GM12878 (cell line): ENCODE results near the gene MAST3. TPM values are rescaled to one million over a fixed set of nuclear protein-coding genes. Genes with fewer than 3 reads are reported as not detected.

Experiments
- ATAC-seq: fragments of 200-7000 bp; cut with Tn5 transposase; 3 replicates; pipeline ENCODE4 v1.9.1; 2020; ENCODE audit warnings: mild to moderate bottlenecking, moderate library complexity
- BruUV-seq: library from RNA; stranded (reverse); fragments of 400-500 nt; replicated peaks from 2 replicates; lab custom pipeline; 2021; lab: Mats Ljungman, UMichigan
- CTCF ChIA-PET: fragments of 300-600 bp; sonication (Branson Sonifier 250); formaldehyde crosslinking; extraction: SDS; loops from one replicate; lab custom pipeline; 2021; ENCODE audit warnings: inconsistent platforms; lab: Yijun Ruan, JAX
- POLR2A ChIA-PET: fragments of 350-600 bp; formaldehyde crosslinking; extraction: SDS; loops from one replicate; lab custom pipeline; 2021; ENCODE audit warnings: inconsistent platforms; lab: Charles Lee
- RAD21 ChIA-PET: fragments of 300-600 bp; sonication (Branson Sonifier 250); formaldehyde crosslinking; loops from one replicate; lab custom pipeline; 2023; ENCODE audit warnings: antibody characterized with exemption; ENCODE audit not compliant: unreplicated experiment; lab: Charles Lee
- SMC1A ChIA-PET: fragments of 300-600 bp; sonication (Branson Sonifier 250); formaldehyde crosslinking; loops from one replicate; lab custom pipeline; 2023; ENCODE audit not compliant: unreplicated experiment, uncharacterized antibody; lab: Charles Lee
- DNase-seq: peaks from one replicate; pipeline ENCODE4 v3.0.0-alpha.2; 2011; ENCODE audit warnings: low read depth, low spot score
- FAIRE-seq: peaks from 3 replicates; lab custom pipeline; 2011; peaks lifted over from hg19 to GRCh38; lab: Jason Lieb, UNC
- H2AFZ ChIP-seq: 2 replicates; pipeline ENCODE4 v1.6.0; 2011; ENCODE audit warnings: low read depth, low read length, control low read depth; ENCODE audit not compliant: control insufficient read depth
- H3K27ac ChIP-seq: 2 replicates; pipeline ENCODE4 v1.5.1; 2011; ENCODE audit warnings: control low read depth; ENCODE audit not compliant: control insufficient read depth, insufficient read depth
- H3K27me3 ChIP-seq, 2 experiments: replicated peaks in 1 of 2; 2 replicates each; pipeline versions ENCODE4 v1.6.0 to v1.6.1; 2011; ENCODE audit warnings: low read length in 1 of 2; ENCODE audit not compliant: control insufficient read depth in 2 of 2, insufficient read depth in 2 of 2
- H3K36me3 ChIP-seq, 2 experiments: 2 replicates each; pipeline ENCODE4 v1.5.1; 2011; ENCODE audit warnings: low read length in 1 of 2; ENCODE audit not compliant: control insufficient read depth in 2 of 2, insufficient read depth in 2 of 2
- H3K4me1 ChIP-seq: 2 replicates; pipeline ENCODE4 v1.6.1; 2011; ENCODE audit warnings: mild to moderate bottlenecking, low read length, moderate library complexity, mixed read lengths; ENCODE audit not compliant: control insufficient read depth, insufficient read depth
- H3K4me2 ChIP-seq: 2 replicates; pipeline ENCODE4 v1.6.0; 2011; ENCODE audit warnings: control low read depth; ENCODE audit not compliant: control insufficient read depth, insufficient read depth
- H3K4me3 ChIP-seq: fragments of 200-600 bp; sonication (generic); 2 replicates; pipeline ENCODE4 v1.5.1; 2016
- H3K79me2 ChIP-seq: 2 replicates; pipeline ENCODE4 v1.6.0; 2011; ENCODE audit warnings: low read length; ENCODE audit not compliant: control insufficient read depth, insufficient read depth
- H3K9ac ChIP-seq: 2 replicates; pipeline ENCODE4 v1.8.0; 2011; ENCODE audit warnings: low read length, control low read depth, mixed read lengths; ENCODE audit not compliant: control insufficient read depth, insufficient read depth
- H3K9me3 ChIP-seq: replicated peaks from 3 replicates; pipeline ENCODE4 v1.5.1; 2011; ENCODE audit warnings: mild to moderate bottlenecking, low read length; ENCODE audit not compliant: control insufficient read depth, insufficient read depth
- H4K20me1 ChIP-seq: 2 replicates; pipeline ENCODE4 v1.6.0; 2011; ENCODE audit not compliant: control insufficient read depth, insufficient read depth
- IRF4 ChIP-seq: IDR thresholded peaks from 2 replicates; pipeline ENCODE4 v1.6.1; 2011; ENCODE audit warnings: low read depth, low read length
- LARP7 ChIP-seq: fragments of 450-650 bp; IDR thresholded peaks from 2 replicates; pipeline ENCODE4 v1.6.1; 2017; ENCODE audit warnings: mild to moderate bottlenecking
- MEF2A ChIP-seq: IDR thresholded peaks from 2 replicates; pipeline ENCODE4 v1.6.1; 2011; ENCODE audit warnings: low read depth, mild to moderate bottlenecking, low read length, moderate library complexity; ENCODE audit not compliant: insufficient read depth
- NFIC ChIP-seq: IDR thresholded peaks from 2 replicates; pipeline ENCODE4 v1.6.1; 2012; ENCODE audit warnings: low read depth, mild to moderate bottlenecking, inconsistent platforms, low read length, moderate library complexity
- NRF1 ChIP-seq: conservative IDR thresholded peaks from 2 replicates; pipeline ENCODE4 v1.6.1; 2011; ENCODE audit warnings: mild to moderate bottlenecking, low read depth, low read length, improper control_type of control experiment
- RUNX3 ChIP-seq: IDR thresholded peaks from 2 replicates; pipeline ENCODE4 v1.6.1; 2012; ENCODE audit warnings: low read length, inconsistent platforms
- STAT1 ChIP-seq: fragments of 450-650 bp; conservative IDR thresholded peaks from 2 replicates; pipeline ENCODE4 v1.6.1; 2014; ENCODE audit warnings: antibody characterized with exemption, mild to moderate bottlenecking
- WRNIP1 ChIP-seq: IDR thresholded peaks from 2 replicates; pipeline ENCODE4 v1.6.1; 2011; ENCODE audit warnings: low read depth, low read length, improper control_type of control experiment, borderline replicate concordance
- WGBS: methylation state at CpG from one replicate; pipeline ENCODE4 v1.1.6; 2016; ENCODE audit warnings: low lambda C conversion rate; ENCODE audit not compliant: insufficient replicate concordance, insufficient coverage; ENCODE audit errors: missing lambda C conversion rate; 5-methylcytosine and 5-hydroxymethylcytosine counted together
- in situ Hi-C: fragments of 300-500 bp; cut with MboI; formaldehyde crosslinking; loops from 9 replicates; pipeline ENCODE4 v1.14.3; 2018; ENCODE audit warnings: mixed read lengths
- intact Hi-C: fragments of 100-400 bp; cut with micrococcal nuclease; formaldehyde crosslinking; loops from one replicate; pipeline ENCODE4 v1.14.2; 2022; ENCODE audit not compliant: unreplicated experiment
- polyA plus RNA-seq, 11 experiments: library from polyadenylated mRNA; depleted of rRNA in 4 of 11; unstranded in 6 of 11; stranded (reverse) in 5 of 11; fragments of >200 nt; fragmentation: Nextera tagmentation in 4 of 11; fragmentation: Illumina TruSeq in 1 of 11; extraction: Ambion mirVana in 4 of 11; extraction: Trizol in 1 of 11; gene quantifications; 1 replicate in 1 of 11; 2 replicates in 10 of 11; pipeline versions ENCODE4 v1.2.1 to v1.2.3, GENCODE V29; 2011 to 2016; ENCODE audit warnings: inconsistent platforms in 2 of 11, missing spikeins in 2 of 11, low read depth in 1 of 11
- total RNA-seq, 4 experiments: library from RNA; depleted of rRNA in 3 of 4; stranded (reverse); fragments of >200 nt in 3 of 4; fragmentation: Illumina TruSeq in 1 of 4; extraction: Trizol in 1 of 4; gene quantifications; 2 replicates each; pipeline versions ENCODE4 v1.2.1 to v1.2.3, GENCODE V29; 2013 to 2021
- TF ChIP-seq, protein P1 (sequence below): fragments of 450-650 bp; IDR thresholded peaks from 2 replicates; pipeline ENCODE4 v1.6.1; 2017; ENCODE audit warnings: antibody characterized with exemption, mild to moderate bottlenecking, moderate library complexity
- TF ChIP-seq, protein P2 (sequence below): IDR thresholded peaks from 2 replicates; pipeline ENCODE4 v1.6.1; 2012; ENCODE audit warnings: low read length, inconsistent platforms

The MAST3 gene
- total and polyA plus RNA-seq, 10 of the 15 experiments (the other 5 are each of a cell fraction or from before 2014, with no cell fraction given): 3.0 to 22.2 (median 7.5) TPM

DNA sequence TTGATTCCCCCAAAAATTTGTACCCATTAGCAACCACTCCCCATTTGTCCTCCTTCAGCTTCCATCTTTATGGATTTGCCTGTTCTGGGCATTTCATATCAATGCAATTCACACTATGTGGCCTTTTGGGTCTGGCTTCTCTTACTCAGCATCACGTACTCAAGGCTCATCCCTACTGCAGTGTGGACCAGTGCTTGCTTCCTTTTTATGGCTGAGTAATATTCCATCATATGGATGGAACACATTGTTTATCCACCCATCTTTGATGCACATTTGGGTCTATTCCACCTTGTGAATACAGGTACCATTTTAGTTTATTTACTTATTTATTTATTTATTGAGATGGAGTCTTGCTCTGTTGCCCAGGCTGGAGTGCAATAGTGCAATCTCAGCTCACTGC, 42.9 kb downstream of the MAST3 start (continued):
- TF ChIP-seq, protein P1, sequence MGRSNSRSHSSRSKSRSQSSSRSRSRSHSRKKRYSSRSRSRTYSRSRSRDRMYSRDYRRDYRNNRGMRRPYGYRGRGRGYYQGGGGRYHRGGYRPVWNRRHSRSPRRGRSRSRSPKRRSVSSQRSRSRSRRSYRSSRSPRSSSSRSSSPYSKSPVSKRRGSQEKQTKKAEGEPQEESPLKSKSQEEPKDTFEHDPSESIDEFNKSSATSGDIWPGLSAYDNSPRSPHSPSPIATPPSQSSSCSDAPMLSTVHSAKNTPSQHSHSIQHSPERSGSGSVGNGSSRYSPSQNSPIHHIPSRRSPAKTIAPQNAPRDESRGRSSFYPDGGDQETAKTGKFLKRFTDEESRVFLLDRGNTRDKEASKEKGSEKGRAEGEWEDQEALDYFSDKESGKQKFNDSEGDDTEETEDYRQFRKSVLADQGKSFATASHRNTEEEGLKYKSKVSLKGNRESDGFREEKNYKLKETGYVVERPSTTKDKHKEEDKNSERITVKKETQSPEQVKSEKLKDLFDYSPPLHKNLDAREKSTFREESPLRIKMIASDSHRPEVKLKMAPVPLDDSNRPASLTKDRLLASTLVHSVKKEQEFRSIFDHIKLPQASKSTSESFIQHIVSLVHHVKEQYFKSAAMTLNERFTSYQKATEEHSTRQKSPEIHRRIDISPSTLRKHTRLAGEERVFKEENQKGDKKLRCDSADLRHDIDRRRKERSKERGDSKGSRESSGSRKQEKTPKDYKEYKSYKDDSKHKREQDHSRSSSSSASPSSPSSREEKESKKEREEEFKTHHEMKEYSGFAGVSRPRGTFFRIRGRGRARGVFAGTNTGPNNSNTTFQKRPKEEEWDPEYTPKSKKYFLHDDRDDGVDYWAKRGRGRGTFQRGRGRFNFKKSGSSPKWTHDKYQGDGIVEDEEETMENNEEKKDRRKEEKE: no peak
- TF ChIP-seq LARP7 (no peak), IRF4 (no peak)
- TF ChIP-seq, protein P2, sequence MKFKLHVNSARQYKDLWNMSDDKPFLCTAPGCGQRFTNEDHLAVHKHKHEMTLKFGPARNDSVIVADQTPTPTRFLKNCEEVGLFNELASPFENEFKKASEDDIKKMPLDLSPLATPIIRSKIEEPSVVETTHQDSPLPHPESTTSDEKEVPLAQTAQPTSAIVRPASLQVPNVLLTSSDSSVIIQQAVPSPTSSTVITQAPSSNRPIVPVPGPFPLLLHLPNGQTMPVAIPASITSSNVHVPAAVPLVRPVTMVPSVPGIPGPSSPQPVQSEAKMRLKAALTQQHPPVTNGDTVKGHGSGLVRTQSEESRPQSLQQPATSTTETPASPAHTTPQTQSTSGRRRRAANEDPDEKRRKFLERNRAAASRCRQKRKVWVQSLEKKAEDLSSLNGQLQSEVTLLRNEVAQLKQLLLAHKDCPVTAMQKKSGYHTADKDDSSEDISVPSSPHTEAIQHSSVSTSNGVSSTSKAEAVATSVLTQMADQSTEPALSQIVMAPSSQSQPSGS: no peak
- TF ChIP-seq, all 136 proteins: peak for 0

DNA sequence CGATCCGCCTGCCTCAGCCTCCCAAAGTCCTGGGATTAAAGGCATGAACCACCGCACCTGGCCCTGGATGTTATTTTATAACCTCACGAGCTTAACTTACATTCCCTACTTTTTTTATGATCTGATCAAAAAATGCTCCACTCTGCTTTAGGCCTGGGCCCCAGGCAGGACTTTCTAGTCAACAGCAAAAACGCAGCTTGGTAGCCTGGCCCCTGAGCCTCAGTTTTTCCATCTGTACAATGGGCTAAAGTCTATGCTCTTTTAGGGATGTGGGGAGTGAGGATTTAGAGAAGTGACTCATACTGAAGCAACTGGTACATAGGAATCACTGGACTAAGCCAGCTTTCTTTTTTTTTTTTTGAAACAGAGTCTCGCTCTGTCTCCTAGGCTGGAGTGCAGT, 43.5 kb downstream of the MAST3 start:
- Histone ChIP-seq H3K4me2 (no peak overlapping the region), H3K27ac (no peak overlapping the region), H3K79me2 (no peaks in the 10 kb centered on the region), H3K4me1 (no peaks in the 10 kb centered on the region), H3K9ac (no peak overlapping the region), H2AFZ (no peak overlapping the region), H3K9me3 (no peaks in the 10 kb centered on the region), H3K4me3 (no peak overlapping the region), H3K36me3 (peaks cover 30 to 32% of the 10 kb centered on the region in 2 experiments)
- ChIA-PET CTCF (interaction anchor here (1.3 kb wide), 1 partner anchor 11 kb away, joined by 5 read pairs; the partner anchor contains the start of gene PIK3R2), RAD21 (no interaction called here), SMC1A (interaction anchor here (1.0 kb wide), 2 partner anchors 12 to 79 kb away, joined by 3 to 5 read pairs; partner anchors contain the start of gene PIK3R2)
- WGBS: 77% methylated on average over 5 of the region's 6 CpGs
- DNase-seq (no peak), FAIRE-seq (no peak)
- in situ Hi-C loops: no loop called here
- intact Hi-C loops: no loop called here
- no peak for TF ChIP-seq RUNX3
- no peak for TF ChIP-seq WRNIP1
- TF ChIP-seq NRF1: no peak
- no peak for TF ChIP-seq NFIC
- TF ChIP-seq STAT1: no peak
- TF ChIP-seq, protein P1: no peak
- no peak for TF ChIP-seq MEF2A
- TF ChIP-seq, all 136 proteins: peak for 0
- H4K20me1 ChIP-seq: no peaks in the 10 kb centered on the region
- BruUV-seq: no TSS peak
- no peaks in the 10 kb centered on the region for H3K27me3 ChIP-seq
- ATAC-seq: no peak
- POLR2A ChIA-PET: interaction anchor here (3.4 kb wide), 1 partner anchor 11 kb away, joined by 11 read pairs; no protein-coding TSS in a partner anchor
